Skeletal muscle satellite cell (primary cell): ENCODE results near the gene ABLIM3.

ENCODE experiments used
- H3K27me3 ChIP-seq: 2 replicates; pipeline ENCODE4 v1.7.0; 2013; ENCODE audit warnings: low read length; ENCODE audit not compliant: control insufficient read depth, insufficient read depth
- H3K36me3 ChIP-seq: 2 replicates; pipeline ENCODE4 v1.7.0; 2013; ENCODE audit warnings: mild to moderate bottlenecking, control low read depth, low read length; ENCODE audit not compliant: insufficient read depth
- H3K4me1 ChIP-seq: 2 replicates; pipeline ENCODE4 v1.7.0; 2013; ENCODE audit warnings: low read length; ENCODE audit not compliant: control insufficient read depth, insufficient read depth
- H3K4me2 ChIP-seq: 2 replicates; pipeline ENCODE4 v1.7.0; 2013; ENCODE audit warnings: mild to moderate bottlenecking, low read length
- H3K4me3 ChIP-seq: 2 replicates; pipeline ENCODE4 v1.7.0; 2013; ENCODE audit warnings: low read length
- H3K9ac ChIP-seq: 2 replicates; pipeline ENCODE4 v1.7.0; 2013; ENCODE audit warnings: mild to moderate bottlenecking, low read depth, low read length, moderate library complexity
- H3K9me3 ChIP-seq: replicated peaks from 2 replicates; pipeline ENCODE4 v1.7.0; 2013; ENCODE audit warnings: mild to moderate bottlenecking, control low read depth, low read length

Gene ABLIM3

GRCh38 chr5:149150457-149150856, 9.2 kb downstream of the ABLIM3 start:
- H3K9me3 ChIP-seq, result no peaks in the 10 kb centered on the region
- no peak overlapping the region for H3K4me3 ChIP-seq
- peaks cover 14% of the 10 kb centered on the region for H3K36me3 ChIP-seq
- peaks cover 53% of the 10 kb centered on the region for H3K4me1 ChIP-seq
- H3K27me3 ChIP-seq, result no peaks in the 10 kb centered on the region
- no peak overlapping the region for H3K9ac ChIP-seq
- H3K4me2 ChIP-seq, result peak overlapping the region; percentile 22

- Histone ChIP-seq H3K27me3 (no peaks in the 10 kb centered on the region), H3K36me3 (peaks cover 15% of the 10 kb centered on the region), H3K9me3 (no peaks in the 10 kb centered on the region), H3K4me2 (peak overlapping the region; percentile 37), H3K9ac (no peak overlapping the region), H3K4me1 (peaks cover 53% of the 10 kb centered on the region), H3K4me3 (no peak overlapping the region)
Measured at GRCh38 chr5:149151717-149152116, 10.4 kb downstream of the ABLIM3 start.

- Histone ChIP-seq H3K9me3 (no peaks in the 10 kb centered on the region), H3K4me2 (peak overlapping the region; percentile 37), H3K9ac (no peak overlapping the region), H3K4me1 (peaks cover 52% of the 10 kb centered on the region), H3K36me3 (peaks cover 15% of the 10 kb centered on the region), H3K27me3 (no peaks in the 10 kb centered on the region), H3K4me3 (no peak overlapping the region)
Measured at GRCh38 chr5:149152317-149152746, 11.0 kb downstream of the ABLIM3 start.

- peaks cover 15% of the 10 kb centered on the region for H3K36me3 ChIP-seq
- H3K27me3 ChIP-seq, result no peaks in the 10 kb centered on the region
- H3K9me3 ChIP-seq, result no peaks in the 10 kb centered on the region
- H3K4me2 ChIP-seq, result peak overlapping the region; percentile 32
- no peak overlapping the region for H3K4me3 ChIP-seq
- peaks cover 47% of the 10 kb centered on the region for H3K4me1 ChIP-seq
- H3K9ac ChIP-seq, result peak overlapping the region; percentile 38
Measured at GRCh38 chr5:149153193-149153750, 12.0 kb downstream of the ABLIM3 start.

- peaks cover 47% of the 10 kb centered on the region for H3K4me1 ChIP-seq
- H3K27me3 ChIP-seq, result no peaks in the 10 kb centered on the region
- H3K9me3 ChIP-seq, result no peaks in the 10 kb centered on the region
- H3K4me2 ChIP-seq, result peak overlapping the region; percentile 32
- peaks cover 11% of the 10 kb centered on the region for H3K36me3 ChIP-seq
- peak overlapping the region; percentile 38 for H3K9ac ChIP-seq
- H3K4me3 ChIP-seq, result no peak overlapping the region
Measured at GRCh38 chr5:149153751-149154610, 12.7 kb downstream of the ABLIM3 start.

GRCh38 chr5:149154650-149155049, 13.4 kb downstream of the ABLIM3 start:
- Histone ChIP-seq H3K27me3 (no peaks in the 10 kb centered on the region), H3K4me3 (no peak overlapping the region), H3K4me1 (peaks cover 46% of the 10 kb centered on the region), H3K4me2 (no peak overlapping the region), H3K9me3 (no peaks in the 10 kb centered on the region), H3K36me3 (peaks cover 11% of the 10 kb centered on the region), H3K9ac (peak overlapping the region; percentile 3)

GRCh38 chr5:149156435-149157083, 15.3 kb downstream of the ABLIM3 start:
- Histone ChIP-seq H3K27me3 (no peaks in the 10 kb centered on the region), H3K4me1 (peaks cover 34% of the 10 kb centered on the region), H3K36me3 (peaks cover 11% of the 10 kb centered on the region), H3K4me3 (no peak overlapping the region), H3K9me3 (no peaks in the 10 kb centered on the region), H3K9ac (no peak overlapping the region), H3K4me2 (no peak overlapping the region)

GRCh38 chr5:149157330-149157729, 16.0 kb downstream of the ABLIM3 start:
- peaks cover 11% of the 10 kb centered on the region for H3K36me3 ChIP-seq
- no peak overlapping the region for H3K4me3 ChIP-seq
- no peaks in the 10 kb centered on the region for H3K9me3 ChIP-seq
- peaks cover 29% of the 10 kb centered on the region for H3K4me1 ChIP-seq
- H3K9ac ChIP-seq, result no peak overlapping the region
- no peak overlapping the region for H3K4me2 ChIP-seq
- no peaks in the 10 kb centered on the region for H3K27me3 ChIP-seq

GRCh38 chr5:149160291-149160787, 19.0 kb downstream of the ABLIM3 start:
- peaks cover 8% of the 10 kb centered on the region for H3K4me1 ChIP-seq
- H3K27me3 ChIP-seq, result no peaks in the 10 kb centered on the region
- no peaks in the 10 kb centered on the region for H3K9me3 ChIP-seq
- H3K4me2 ChIP-seq, result no peak overlapping the region
- no peak overlapping the region for H3K4me3 ChIP-seq
- H3K36me3 ChIP-seq, result peaks cover 4% of the 10 kb centered on the region
- no peak overlapping the region for H3K9ac ChIP-seq

- peaks cover 16% of the 10 kb centered on the region for H3K4me1 ChIP-seq
- no peaks in the 10 kb centered on the region for H3K9me3 ChIP-seq
- H3K4me3 ChIP-seq, result no peak overlapping the region
- H3K4me2 ChIP-seq, result no peak overlapping the region
- H3K36me3 ChIP-seq, result peaks cover 3% of the 10 kb centered on the region
- H3K27me3 ChIP-seq, result no peaks in the 10 kb centered on the region
- no peak overlapping the region for H3K9ac ChIP-seq
Measured at GRCh38 chr5:149161026-149161687, 19.9 kb downstream of the ABLIM3 start.

- no peak overlapping the region for H3K4me3 ChIP-seq
- H3K27me3 ChIP-seq, result no peaks in the 10 kb centered on the region
- H3K36me3 ChIP-seq, result peaks cover 3% of the 10 kb centered on the region
- peaks cover 22% of the 10 kb centered on the region for H3K4me1 ChIP-seq
- H3K9me3 ChIP-seq, result no peaks in the 10 kb centered on the region
- H3K4me2 ChIP-seq, result no peak overlapping the region
- H3K9ac ChIP-seq, result no peak overlapping the region
Measured at GRCh38 chr5:149161850-149162249, 20.6 kb downstream of the ABLIM3 start.
